Skeletal muscle tissue (tissue), 4 donors: ENCODE data around the gene SFMBT1. TPM values are rescaled to one million over a fixed set of nuclear protein-coding genes. Genes with fewer than 3 reads are reported as not detected.

Experiments
- H3K27ac ChIP-seq: one replicate; pipeline ENCODE4 v1.7.0; 2013; ENCODE audit warnings: mild to moderate bottlenecking, low read depth, low read length, inconsistent platforms
- H3K27me3 ChIP-seq, 3 donors: one replicate each; pipeline ENCODE4 v1.7.0; 2013; ENCODE audit warnings: low read length in 3 of 3; ENCODE audit not compliant: control insufficient read depth in 3 of 3, insufficient read depth in 3 of 3
- H3K36me3 ChIP-seq, 3 donors: one replicate each; pipeline ENCODE4 v1.7.0; 2013; ENCODE audit warnings: low read length in 3 of 3; ENCODE audit not compliant: control insufficient read depth in 3 of 3, insufficient read depth in 3 of 3
- H3K4me1 ChIP-seq, 3 donors: one replicate each; pipeline ENCODE4 v1.7.0; 2013; ENCODE audit warnings: low read length in 3 of 3, mild to moderate bottlenecking in 3 of 3; ENCODE audit not compliant: control insufficient read depth in 3 of 3, insufficient read depth in 3 of 3
- H3K4me3 ChIP-seq, 3 donors: one replicate each; pipeline ENCODE4 v1.7.0; 2013; ENCODE audit warnings: low read length in 3 of 3
- H3K9ac ChIP-seq, 3 donors: one replicate each; pipeline ENCODE4 v1.7.0; 2013; ENCODE audit warnings: low read length in 3 of 3, mild to moderate bottlenecking in 3 of 3, moderate library complexity in 2 of 3, low read depth in 1 of 3
- H3K9me3 ChIP-seq, 3 donors: one replicate each; pipeline ENCODE4 v1.7.0; 2013; ENCODE audit warnings: low read length in 3 of 3; ENCODE audit not compliant: control insufficient read depth in 3 of 3
- total RNA-seq: library from RNA; depleted of rRNA; stranded (reverse); fragments of >200 nt; gene quantifications from one replicate; pipeline ENCODE4 v1.2.3, GENCODE V29; 2014
- donor health status: Osteomylitis.

SFMBT1 gene
- total RNA-seq, 1 donor from 2014 or later: 11.0 TPM

DNA sequence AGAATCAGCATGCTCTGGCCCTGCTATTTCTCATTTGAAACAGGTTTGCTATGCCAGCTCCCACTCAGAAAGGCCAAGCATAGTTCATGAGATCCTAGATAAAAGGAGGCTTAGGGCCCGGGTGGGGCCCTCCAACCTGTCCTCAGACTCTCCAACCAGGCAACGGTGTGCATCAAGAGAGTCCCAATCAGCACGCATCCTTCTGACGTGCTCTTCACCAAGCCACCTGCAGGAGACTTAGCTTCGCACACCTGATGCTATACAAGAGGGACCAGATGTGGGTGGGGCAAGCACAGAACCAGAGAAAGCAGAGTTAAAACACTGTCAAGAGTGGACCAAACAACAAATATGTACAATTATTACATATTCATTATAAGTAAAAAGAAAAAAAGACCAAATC, 165.8 kb downstream of the SFMBT1 start:
- H3K36me3 ChIP-seq: peaks cover 0 to 8% (median 5%) of the 10 kb centered on the region in 3 donors
- peaks cover 0 to 23% (median 10%) of the 10 kb centered on the region in 3 donors for H3K4me1 ChIP-seq
- no peaks in the 10 kb centered on the region for H3K27me3 ChIP-seq
- H3K4me3 ChIP-seq: no peak overlapping the region
- no peak overlapping the region for H3K9ac ChIP-seq
- no peak overlapping the region for H3K27ac ChIP-seq
- no peaks in the 10 kb centered on the region for H3K9me3 ChIP-seq

DNA sequence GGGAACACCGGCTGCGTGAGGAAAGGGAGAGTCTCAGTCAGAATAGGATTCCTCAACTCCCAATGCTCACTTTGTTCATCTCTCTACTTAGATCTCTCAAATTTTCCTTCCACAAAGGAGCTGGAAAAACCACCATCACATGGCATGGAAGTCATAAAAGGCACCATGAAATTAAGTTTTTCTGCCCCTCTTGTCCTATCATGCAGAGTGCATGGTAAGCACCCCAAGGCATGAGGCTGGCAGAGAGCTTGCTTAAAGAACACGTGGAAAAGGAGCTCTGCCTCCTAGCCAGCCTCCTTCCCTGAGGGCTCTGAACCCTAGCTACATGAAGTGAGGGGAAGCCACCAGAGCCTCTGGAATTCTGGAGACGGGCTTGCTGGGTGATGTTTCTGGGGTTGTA, 166.3 kb downstream of the SFMBT1 start:
- H3K4me3 ChIP-seq: no peak overlapping the region
- H3K36me3 ChIP-seq: peaks cover 0 to 8% (median 4%) of the 10 kb centered on the region in 3 donors
- peaks cover 0 to 23% (median 10%) of the 10 kb centered on the region in 3 donors for H3K4me1 ChIP-seq
- no peaks in the 10 kb centered on the region for H3K27me3 ChIP-seq
- H3K9ac ChIP-seq: no peak overlapping the region
- H3K27ac ChIP-seq: no peak overlapping the region
- H3K9me3 ChIP-seq: no peaks in the 10 kb centered on the region

DNA sequence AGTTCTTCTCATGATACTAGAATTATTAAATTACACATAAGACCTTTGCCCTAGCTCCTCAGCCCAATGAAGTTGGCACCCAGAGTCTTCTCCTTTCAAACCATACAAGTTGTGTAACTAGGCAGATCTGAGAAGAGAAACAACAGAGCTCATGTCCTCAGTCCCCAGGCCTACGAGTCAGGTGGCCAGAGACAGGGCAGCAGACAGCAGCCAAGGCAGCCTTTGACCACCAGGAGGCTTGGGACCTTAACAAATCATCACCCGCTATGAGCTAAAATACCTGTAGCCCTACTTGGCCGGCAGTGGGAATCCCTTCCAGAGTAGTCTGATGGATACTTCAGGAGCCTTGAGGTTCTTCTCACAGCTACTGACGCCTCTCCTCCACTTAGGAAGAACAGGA, 166.8 kb downstream of the SFMBT1 start:
- H3K27ac ChIP-seq: no peak overlapping the region
- H3K4me1 ChIP-seq: peaks cover 0 to 23% (median 10%) of the 10 kb centered on the region in 3 donors
- no peak overlapping the region for H3K9ac ChIP-seq
- H3K36me3 ChIP-seq: peaks cover 0 to 8% (median 2%) of the 10 kb centered on the region in 3 donors
- H3K4me3 ChIP-seq: no peak overlapping the region
- no peaks in the 10 kb centered on the region for H3K9me3 ChIP-seq
- H3K27me3 ChIP-seq: no peaks in the 10 kb centered on the region

DNA sequence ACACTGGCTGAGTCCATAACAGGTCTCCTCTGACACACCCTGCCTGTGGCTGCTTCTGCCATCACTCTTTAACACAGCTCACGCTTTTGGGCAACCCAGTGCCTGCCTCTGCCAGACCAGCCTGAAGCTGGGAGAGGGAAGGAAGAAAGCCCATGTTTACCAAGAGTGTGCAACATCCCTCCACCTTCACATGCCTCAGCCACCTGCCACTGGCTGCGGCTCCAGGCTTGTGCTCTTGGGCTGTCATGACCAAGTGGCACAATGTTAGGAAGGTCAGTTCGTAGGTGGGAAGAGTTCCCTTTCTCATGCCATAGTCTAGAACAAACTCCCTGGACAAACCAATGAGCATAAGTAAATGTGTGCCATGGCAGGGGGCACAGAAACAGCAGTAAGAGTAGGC, 168.8 kb downstream of the SFMBT1 start:
- H3K9ac ChIP-seq: no peak overlapping the region
- no peaks in the 10 kb centered on the region for H3K9me3 ChIP-seq
- no peaks in the 10 kb centered on the region for H3K27me3 ChIP-seq
- H3K36me3 ChIP-seq: peaks cover 0 to 7% (median 2%) of the 10 kb centered on the region in 3 donors
- H3K4me1 ChIP-seq: peaks cover 0 to 16% (median 11%) of the 10 kb centered on the region in 3 donors
- no peak overlapping the region for H3K27ac ChIP-seq
- H3K4me3 ChIP-seq: no peak overlapping the region

DNA sequence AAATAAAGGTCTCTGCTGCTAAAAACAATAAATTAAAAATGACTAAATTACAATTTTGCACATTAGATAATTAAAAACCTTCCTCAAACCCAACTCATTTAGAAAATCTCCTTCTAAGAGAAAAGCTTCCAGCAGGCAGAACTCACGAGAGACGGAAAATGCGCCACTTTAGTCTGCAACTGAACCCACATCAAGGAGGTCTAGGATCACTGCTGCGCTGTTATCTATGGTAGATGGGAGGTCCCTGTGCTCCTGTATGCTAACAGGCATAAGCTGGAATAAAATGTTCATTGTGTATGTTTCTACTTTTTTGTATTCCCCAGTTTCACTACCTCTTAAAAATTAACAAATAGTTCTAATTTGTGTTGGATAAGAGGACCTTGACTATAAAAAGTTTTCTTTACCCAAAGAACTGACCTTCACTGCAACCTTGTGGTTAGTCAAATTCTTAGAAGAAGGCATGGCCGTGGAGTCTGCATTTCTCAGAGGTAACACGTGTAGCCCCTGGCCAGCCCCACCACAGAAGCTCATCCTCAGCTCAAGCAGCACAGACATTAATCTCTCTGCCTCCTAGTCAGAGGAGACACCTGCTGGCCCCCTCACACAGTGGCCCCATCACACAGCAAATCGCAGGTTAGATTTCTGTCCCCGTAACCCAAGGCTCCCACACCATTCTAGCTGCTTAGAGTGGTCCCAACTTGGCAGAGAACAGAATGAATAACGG, 170.8 kb downstream of the SFMBT1 start:
- H3K4me1 ChIP-seq: peaks cover 0 to 12% (median 11%) of the 10 kb centered on the region in 3 donors
- H3K36me3 ChIP-seq: peaks cover 0 to 8% (median 2%) of the 10 kb centered on the region in 3 donors
- no peaks in the 10 kb centered on the region for H3K9me3 ChIP-seq
- H3K27me3 ChIP-seq: no peaks in the 10 kb centered on the region
- H3K4me3 ChIP-seq: no peak overlapping the region
- H3K27ac ChIP-seq: no peak overlapping the region
- peak overlapping the region in 1 of 3 donors; percentile 45 for H3K9ac ChIP-seq

DNA sequence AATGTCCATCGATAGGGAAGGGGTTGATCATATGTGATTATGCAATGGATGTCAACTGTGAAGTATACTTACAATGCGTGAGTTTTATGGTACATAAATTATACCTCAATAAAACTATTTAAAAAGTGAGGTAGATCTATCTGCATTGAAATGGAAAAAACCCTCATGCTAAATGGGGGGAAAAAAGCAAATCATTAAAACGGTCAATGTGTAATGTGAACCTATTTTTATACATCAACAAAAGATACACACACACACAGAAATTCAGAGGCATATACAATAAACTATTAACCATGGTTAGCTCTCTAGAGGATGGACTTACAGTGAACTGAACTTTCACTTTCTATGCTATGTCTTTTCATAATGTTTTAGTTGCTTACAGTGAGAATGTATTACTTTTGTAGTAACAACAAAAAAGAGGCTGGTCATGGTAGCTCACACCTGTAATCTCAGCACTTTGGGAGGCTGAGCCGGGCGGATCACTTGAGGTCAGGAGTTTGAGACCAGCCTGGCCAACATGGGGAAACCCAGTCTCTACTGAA, 171.6 kb downstream of the SFMBT1 start:
- no peak overlapping the region for H3K9ac ChIP-seq
- H3K4me3 ChIP-seq: no peak overlapping the region
- H3K9me3 ChIP-seq: no peaks in the 10 kb centered on the region
- H3K27me3 ChIP-seq: no peaks in the 10 kb centered on the region
- no peak overlapping the region for H3K27ac ChIP-seq
- H3K4me1 ChIP-seq: peaks cover 0 to 12% (median 11%) of the 10 kb centered on the region in 3 donors
- H3K36me3 ChIP-seq: peaks cover 0 to 8% (median 2%) of the 10 kb centered on the region in 3 donors

DNA sequence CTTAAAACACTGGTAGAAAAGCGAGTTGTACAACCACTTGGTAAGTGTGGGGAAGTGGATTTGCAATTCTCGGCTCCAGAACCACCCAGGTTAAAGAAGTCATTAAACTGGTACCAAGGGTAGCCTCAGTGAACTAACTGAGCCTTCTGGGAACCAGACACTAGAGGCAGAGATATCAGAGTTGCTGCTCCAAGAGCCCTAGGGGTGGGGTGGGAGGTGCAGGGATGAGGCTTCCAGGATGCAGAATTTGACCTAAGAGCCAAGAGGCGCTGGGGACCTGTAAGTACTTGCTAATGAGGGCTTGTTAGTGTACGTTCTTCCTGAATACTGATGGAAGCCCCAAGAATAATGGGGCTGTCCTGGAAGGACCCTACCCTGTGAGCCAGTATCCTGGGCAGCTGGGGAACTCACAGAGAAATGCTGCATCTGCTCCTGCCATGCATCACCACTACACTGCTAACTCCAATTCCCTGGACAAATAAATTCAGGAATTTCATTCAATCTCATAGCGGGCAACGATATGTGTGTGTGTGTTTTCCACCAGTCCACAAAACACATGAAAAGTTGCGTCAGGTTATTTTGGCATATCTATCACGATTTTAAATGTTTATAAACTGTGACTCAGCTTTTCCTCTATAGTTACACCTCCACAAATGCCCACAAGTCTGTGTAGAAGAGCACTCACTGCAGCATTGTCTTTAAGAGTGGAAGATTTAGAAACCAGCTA, 172.3 kb downstream of the SFMBT1 start:
- Histone ChIP-seq H3K27me3 (no peaks in the 10 kb centered on the region), H3K4me1 (peaks cover 0 to 12% (median 11%) of the 10 kb centered on the region in 3 donors), H3K9me3 (no peaks in the 10 kb centered on the region), H3K4me3 (no peak overlapping the region), H3K9ac (no peak overlapping the region), H3K27ac (no peak overlapping the region), H3K36me3 (peaks cover 0 to 3% (median 0%) of the 10 kb centered on the region in 3 donors)

DNA sequence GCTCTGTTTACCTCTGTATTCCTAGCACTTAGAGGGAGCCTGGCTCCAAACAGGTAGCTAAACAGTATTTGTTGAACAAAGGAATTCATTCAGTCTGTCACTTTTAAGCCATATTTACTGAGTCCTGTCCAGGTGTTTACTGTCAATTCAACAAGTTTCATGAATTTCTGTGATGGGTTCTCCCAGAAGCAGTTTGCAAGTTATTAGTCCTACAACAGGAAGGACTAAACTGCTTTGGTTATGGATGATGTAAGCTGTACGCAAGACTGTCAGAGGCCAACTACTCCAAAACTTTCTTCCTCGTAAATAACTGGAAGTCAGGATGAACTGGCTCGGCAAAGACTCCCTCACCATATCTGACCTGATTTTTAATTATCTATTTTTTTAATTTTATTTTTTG, 173.6 kb downstream of the SFMBT1 start:
- Histone ChIP-seq H3K36me3 (peaks cover 0 to 3% (median 2%) of the 10 kb centered on the region in 3 donors), H3K9ac (no peak overlapping the region), H3K9me3 (no peaks in the 10 kb centered on the region), H3K4me3 (no peak overlapping the region), H3K4me1 (peaks cover 0 to 14% (median 11%) of the 10 kb centered on the region in 3 donors), H3K27me3 (no peaks in the 10 kb centered on the region), H3K27ac (no peak overlapping the region)

DNA sequence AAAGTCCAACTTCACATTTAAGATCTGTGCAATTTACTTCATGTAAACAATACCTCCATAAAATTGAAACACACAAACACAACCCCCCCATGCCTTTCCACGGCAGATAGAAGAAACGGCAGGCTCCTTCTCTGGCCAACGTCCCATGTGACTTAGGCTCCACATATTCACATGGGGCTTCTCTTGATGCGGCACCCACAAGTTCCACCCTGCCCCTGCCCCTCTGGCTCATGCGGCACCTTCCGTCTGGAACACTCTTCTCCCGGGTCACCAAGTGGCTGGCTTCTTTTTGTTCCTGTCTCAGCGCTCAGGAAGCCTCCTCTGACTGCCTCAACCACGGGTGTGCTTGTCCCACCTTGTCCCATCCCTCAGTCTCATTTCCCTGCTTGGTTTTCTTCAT, 174.1 kb downstream of the SFMBT1 start:
- Histone ChIP-seq H3K36me3 (peaks cover 0 to 3% (median 2%) of the 10 kb centered on the region in 3 donors), H3K4me3 (no peak overlapping the region), H3K9me3 (no peaks in the 10 kb centered on the region), H3K27ac (no peak overlapping the region), H3K4me1 (peaks cover 0 to 11% (median 9%) of the 10 kb centered on the region in 3 donors), H3K9ac (no peak overlapping the region), H3K27me3 (no peaks in the 10 kb centered on the region)

DNA sequence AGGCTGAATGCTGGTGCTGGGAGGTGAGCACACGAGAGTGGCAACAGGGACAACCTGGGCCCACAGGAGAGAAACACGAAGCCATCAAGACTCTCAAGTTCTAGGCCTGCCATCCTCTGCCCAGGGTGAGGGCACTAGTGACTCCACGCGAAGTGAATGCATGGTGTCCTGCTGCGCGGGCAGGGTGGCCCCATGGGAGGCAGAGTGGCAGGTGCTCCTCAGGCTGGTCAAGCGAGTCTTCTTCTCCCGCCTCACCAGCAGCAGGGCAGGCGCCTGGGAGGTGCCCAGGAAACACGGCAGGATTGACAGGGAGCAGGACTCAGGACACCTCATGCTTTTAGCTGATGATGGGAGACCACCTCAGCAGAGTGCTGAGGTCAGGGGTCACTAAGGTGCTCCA, 175.4 kb downstream of the SFMBT1 start:
- Histone ChIP-seq H3K27me3 (no peaks in the 10 kb centered on the region), H3K4me1 (peaks cover 0 to 7% (median 6%) of the 10 kb centered on the region in 3 donors), H3K9me3 (no peaks in the 10 kb centered on the region), H3K4me3 (no peak overlapping the region), H3K9ac (no peak overlapping the region), H3K36me3 (peaks cover 0 to 3% (median 2%) of the 10 kb centered on the region in 3 donors), H3K27ac (no peak overlapping the region)
